ENCODE data around the gene RFX4. TPM values are rescaled to one million over a fixed set of nuclear protein-coding genes. Genes with fewer than 3 reads are reported as not detected.
A peak's percentile ranks its signal among the peaks of the same experiment; 100 is the strongest.
"Not testable (repeated sequence)": the region's sequence is repeated elsewhere in the genome, so short reads cannot be mapped to it uniquely, and the experiment has no call there.

RFX4 gene
- total and polyA plus RNA-seq, 9 of the 15 experiments (the other 6 are each of a cell fraction or from before 2014, with no cell fraction given): not detected

DNA sequence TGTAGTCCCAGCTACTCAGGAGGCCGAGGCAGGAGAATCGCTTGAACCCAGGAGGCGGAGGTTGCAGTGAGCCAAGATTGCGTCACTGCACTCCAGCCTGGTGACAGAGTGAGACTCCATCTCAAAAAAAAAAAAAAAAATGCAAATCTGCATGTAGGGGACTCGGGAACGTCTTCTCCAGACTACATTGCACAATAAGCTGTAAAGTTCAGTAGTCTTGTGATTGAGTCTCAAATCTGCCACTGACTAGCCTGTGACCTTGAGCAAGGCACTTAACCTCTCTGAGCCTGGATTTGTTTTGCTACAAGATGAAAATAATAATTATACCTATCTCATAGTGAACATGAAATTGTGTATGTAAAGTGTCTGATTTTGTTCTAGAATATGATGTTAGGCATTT is 109.2 kb downstream of the RFX4 start:
- in situ Hi-C loops (cut with MboI); H3K27ac ChIP-seq (ENCODE audit: extremely low read depth, low read depth, low read length); H3K9me1 ChIP-seq (ENCODE audit: control insufficient read depth, insufficient read depth, low read length); H3K9me3 ChIP-seq (replicated peaks; ENCODE audit: control insufficient read depth, insufficient read depth, low read depth, low read length); CTCF ChIA-PET (ENCODE audit: low intra/inter-chr PET ratio); H3K4me1 ChIP-seq (replicated peaks in 1 of 2; ENCODE audit: control insufficient read depth in 2 of 2, insufficient read depth in 2 of 2, low read length in 2 of 2); H3K9ac ChIP-seq (ENCODE audit: insufficient read depth in 1 of 2, low read depth in 2 of 2, low read length in 2 of 2); ATAC-seq; H4K20me1 ChIP-seq (replicated peaks; ENCODE audit: control insufficient read depth, insufficient read depth, low read length); BruUV-seq (replicated peaks); H3K79me2 ChIP-seq (ENCODE audit: control insufficient read depth, insufficient read depth, low read length); DNase-seq (ENCODE audit: extremely low read depth in 1 of 4, low spot score in 3 of 4); H3K4me2 ChIP-seq (ENCODE audit: insufficient read depth, low read length); H3K36me3 ChIP-seq (ENCODE audit: control insufficient read depth, insufficient read depth, low read length); intact Hi-C loops (cut with micrococcal nuclease); FAIRE-seq; H2AFZ ChIP-seq (ENCODE audit: low read depth, low read length); H3K4me3 ChIP-seq: not testable (repeated sequence)
- WGBS (ENCODE audit: insufficient coverage, low coverage, missing lambda C conversion rate): 0% methylated on average over 2 of the region's 6 CpGs
- POLR2A ChIA-PET: interaction anchor here (0.6 to 1.5 kb wide), 3 partner anchors 13 to 84 kb away, joined by 3 read pairs; no protein-coding TSS in a partner anchor
- peaks cover 21 to 46% of the 10 kb centered on the region in 2 experiments; a peak in 4 of 5 replicates for H3K27me3 ChIP-seq (ENCODE audit: control insufficient read depth in 2 of 2, insufficient read depth in 2 of 2, low read length in 2 of 2)
- TF ChIP-seq CEBPG (CRISPR knock-in tag; IDR thresholded peaks at IDR 0.05) (0 out of 2 replicates have a peak, but pooled peaks have one; percentile 17), CEBPG (tag; conservative IDR thresholded peaks at IDR 0.05 in 1 of 2, IDR thresholded peaks at IDR 0.05 in 1 of 2) (0 out of 4 replicates have a peak, but pooled peaks have one; percentile 24 to 44), CEBPB (tag; IDR thresholded peaks at IDR 0.05) (peak; percentile 69)
- TF ChIP-seq, protein P1, sequence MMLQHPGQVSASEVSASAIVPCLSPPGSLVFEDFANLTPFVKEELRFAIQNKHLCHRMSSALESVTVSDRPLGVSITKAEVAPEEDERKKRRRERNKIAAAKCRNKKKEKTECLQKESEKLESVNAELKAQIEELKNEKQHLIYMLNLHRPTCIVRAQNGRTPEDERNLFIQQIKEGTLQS (IDR thresholded peaks at IDR 0.05): 0 out of 2 replicates have a peak, but pooled peaks have one; percentile 43
- TF ChIP-seq, protein P1 (CRISPR knock-in tag; conservative IDR thresholded peaks at IDR 0.05): not testable (repeated sequence)
